ENCODE results near the gene LPCAT3.

The LPCAT3 gene

GRCh38 chr12:6935371-6936193, 82.7 kb downstream of the LPCAT3 start:
- DNase-seq = no peak

DNA sequence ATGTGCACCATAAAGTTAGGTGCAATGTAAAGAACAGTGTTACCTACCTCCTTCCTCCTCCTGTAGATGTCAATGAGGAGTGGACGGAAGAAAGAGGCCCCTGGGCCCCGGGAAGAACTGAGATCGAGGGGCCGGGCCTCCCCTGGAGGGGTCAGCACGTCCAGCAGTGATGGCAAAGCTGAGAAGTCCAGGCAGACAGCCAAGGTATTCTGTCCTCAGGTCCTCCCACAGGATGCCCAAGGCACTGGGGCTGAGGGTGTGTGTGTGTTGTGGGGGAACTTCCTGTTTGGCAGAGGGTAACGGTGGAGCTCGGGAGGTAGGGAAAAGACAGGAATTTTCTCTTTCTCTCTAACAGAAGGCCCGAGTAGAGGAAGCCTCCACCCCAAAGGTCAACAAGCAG, 84.2 kb downstream of the LPCAT3 start:
- DNase-seq = no peak

DNA sequence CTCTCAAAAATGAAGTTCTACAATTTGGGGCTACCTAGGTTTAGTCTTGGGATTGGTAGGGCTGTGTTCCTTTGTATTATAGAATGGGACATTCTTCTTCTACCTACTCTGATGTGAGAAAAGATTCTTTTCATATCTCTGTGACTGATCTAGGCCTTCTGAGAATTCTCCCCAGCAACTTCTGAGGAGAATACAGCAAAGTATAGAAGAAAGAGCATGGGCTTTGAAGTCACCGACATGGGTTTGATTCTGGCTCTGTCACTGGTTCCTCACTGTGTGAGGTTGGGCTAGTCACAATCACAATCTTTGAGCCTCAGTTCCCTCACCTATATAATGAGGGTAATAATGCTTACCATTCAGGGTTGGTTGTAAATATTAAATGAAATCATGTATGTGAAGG, 85.5 kb downstream of the LPCAT3 start:
- DNase-seq = no peak

DNA sequence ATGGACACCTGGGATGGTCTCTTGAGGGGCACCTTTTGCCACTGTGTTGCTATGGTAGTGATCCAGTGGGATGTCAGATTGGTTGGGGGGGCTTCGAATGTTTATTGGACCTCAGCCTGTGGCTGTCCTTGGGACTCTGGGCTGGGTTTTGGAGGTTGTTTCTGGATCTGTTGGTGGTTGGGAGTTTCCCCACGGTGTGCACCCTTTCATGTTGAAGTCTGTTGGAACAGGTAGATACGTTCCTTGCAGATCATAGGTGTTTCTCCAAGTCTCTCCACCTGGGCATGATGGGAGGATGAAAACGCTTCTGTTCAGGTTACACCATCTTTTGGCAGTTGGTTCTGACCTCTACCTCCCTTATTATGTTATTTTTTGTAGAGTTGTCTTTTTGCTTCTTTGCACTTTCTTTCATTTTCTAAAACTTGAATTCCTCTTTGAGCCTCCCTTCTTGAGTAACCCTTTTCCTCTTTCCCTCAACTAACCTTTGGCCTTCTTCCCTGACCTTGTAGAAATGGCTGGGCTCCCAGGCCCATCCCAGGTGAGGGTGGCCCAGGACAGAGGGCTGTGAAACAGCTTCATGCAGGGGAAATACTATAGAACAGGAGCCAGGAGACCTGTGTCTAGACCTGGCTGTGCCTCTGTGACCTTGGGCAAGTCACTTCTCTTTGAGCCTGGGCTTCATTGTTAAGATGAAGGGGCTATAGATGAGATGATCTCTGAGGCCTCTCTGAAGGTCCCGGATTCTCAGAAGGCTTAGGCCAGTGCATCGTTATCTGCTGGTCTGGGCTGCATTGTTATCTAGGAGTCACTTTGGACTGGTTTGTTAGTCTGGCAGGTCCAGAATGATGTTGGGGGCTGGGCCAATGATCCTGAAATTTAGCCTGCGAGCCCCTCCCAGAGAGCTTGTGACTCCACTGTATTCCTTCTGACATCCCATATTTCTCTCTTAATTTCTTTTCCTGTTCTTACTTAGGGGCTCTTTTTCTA, 88.5 kb downstream of the LPCAT3 start:
- no peak for DNase-seq

- DNase-seq = no peak
Observed at GRCh38 chr12:6928703-6929407, 89.4 kb downstream of the LPCAT3 start.

DNA sequence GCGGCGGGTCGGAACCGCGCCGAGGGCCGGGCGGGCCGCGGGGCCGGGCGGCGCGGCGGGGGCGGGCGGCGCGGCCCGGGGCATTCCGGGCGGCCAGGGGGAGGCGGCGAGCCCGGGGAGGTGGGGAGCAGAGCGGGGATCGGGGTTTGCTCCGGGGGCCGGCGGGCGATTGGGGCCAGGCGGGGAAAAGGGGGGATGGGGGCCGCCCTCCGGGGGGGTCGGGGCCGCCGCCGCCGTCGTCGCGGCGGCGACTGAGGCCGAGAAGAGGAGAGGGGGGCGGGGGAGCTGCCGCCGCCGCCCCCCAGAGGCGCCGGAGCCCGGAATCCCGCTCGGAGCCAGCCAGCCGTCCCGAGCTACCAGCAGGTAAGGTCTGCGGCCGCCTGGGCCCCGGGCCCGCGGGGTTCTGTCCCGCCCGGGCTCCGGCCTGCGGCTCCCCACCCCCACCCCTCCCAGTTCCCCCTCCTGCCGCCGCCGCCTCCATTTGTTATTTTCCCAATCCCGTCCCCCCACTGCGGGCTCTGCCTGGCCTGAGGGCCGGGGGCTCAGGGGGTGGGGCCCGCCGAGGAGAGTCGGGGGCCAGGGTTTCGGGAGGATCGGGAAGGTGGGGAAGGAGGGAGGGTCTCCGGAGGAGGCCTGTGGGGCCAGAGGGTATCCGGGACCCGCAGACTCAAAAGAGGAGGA, 90.1 kb downstream of the LPCAT3 start:
- DNase-seq = no peak

- peak; percentile 59 for DNase-seq
Observed at GRCh38 chr12:6927379-6928021, 90.8 kb downstream of the LPCAT3 start, which contains the start of gene ATN1. TSS of gene ATN1 (plus strand) at chr12:6927959. CDS start at chr12:6934002, 6,043 bp downstream.
